Stimulated activated CD8-positive, alpha-beta memory T cell treated with anti-CD3 and anti-CD28 coated beads, Interleukin-7, amount 100 ng/mL, for 4 hours (primary cell): ENCODE results near the gene ARMH1.

ENCODE experiments used
- DNase-seq, 2 donors: peaks; one replicate each; pipeline ENCODE4 v3.0.0-alpha.2; 2020; ENCODE audit warnings: low read depth in 2 of 2

Gene ARMH1

DNA sequence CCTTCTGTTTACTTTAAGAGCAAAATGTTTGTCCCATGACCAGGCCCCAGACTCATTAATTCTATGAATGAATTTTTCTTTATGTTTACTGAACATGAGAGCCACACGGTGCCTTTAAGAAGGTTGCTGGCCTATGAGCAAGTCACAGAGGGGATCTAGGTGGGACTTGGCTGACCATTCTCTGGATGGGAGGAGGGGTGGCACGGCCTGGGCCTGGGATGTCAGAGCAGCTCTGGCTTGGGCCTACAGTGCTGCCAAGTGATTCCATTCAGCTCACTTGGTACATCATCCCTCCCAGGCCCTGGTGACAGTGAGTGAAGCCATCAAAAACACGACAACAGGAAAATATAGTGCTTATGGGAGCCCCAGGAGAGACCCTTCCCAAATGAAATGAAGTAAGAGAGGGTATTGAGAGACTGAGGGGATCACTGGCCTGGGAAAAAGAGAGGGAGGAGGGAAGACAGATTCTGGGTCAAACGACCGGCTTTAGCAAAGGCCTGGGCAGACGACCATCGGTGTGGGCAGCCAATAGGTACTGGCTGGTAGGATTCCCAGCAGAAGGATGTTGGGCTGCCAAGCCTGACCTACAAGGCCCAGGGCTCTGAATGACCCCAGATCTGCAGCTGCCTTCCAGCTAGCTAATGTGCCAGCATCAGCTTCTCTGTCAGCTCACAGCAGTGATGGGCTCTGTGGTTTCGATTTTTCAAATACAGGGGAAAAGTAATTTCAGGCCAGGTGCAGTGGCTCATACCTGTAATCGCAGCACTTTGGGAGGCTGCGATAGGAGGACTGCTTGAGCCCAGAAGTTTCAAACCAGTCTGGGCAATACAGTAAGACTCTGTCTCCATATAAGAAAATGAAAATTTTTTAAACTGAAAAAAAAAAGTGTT is 3.5 kb upstream of the ARMH1 start:
- DNase-seq = no peak

DNA sequence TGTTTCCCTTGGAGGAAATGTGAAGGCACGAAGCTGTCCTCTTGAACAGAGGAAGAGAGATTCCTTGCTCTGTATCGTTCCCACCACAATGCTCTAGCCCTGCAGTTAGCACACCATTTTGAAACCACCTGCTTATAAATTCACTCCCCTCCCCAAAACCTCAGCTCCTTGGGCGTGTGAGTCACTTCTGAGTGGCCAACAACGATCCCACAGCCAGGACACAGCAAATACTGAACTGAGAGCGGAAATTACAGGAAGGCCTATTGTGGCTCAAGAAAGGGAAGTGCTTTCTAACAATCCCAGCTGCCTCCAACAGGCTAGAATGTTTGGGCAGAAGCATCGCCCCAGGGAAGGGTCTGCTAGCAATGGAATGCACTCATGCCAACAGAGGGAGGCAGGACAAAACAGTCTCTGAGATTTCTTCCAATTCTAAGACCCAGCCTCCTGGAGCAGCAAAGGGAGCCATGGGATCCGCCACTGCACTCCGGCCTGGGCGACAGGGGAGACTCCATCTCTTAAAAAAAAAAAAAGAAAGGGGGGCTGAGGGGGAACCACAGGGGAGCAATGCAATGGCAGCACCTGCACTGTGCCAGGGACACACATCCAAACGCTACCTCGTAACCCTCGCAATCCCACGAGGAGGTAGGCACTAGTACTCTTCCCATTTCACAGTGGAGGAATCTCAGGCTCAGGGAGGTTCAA is 2.1 kb upstream of the ARMH1 start:
- DNase-seq = no peak

DNA sequence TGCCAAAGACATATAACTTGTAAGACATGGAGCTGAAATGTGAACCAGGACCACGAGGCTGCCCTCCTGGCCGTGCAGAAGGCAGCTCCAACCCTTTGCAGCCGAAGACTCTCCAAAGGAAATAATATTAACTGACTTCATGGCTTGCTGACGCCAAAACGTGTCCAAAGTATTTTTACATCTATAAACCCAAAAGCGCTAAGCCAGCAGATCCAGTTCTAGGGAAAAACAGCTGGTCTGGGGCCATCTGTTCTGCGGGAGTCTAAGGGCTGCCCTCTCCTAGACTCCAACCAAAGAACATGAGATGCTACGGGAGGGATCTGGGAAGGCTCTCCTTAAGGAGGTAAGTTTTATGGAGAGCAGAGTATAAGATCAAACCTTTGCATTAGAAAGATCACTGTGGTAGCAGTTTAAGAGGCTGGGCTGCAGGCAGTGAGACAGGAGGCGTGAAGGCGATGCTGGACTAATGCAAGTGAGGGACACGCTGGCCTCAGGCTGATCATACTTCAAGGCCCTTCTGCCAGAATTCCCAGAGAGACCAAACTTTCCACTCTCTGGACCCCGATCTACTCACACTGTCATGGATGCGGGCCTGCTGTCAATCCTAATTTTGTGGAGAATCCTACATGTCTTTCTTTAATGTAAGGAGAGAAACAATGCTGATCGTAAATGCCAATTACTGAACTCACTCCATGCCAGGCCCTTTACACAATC is 1.4 kb upstream of the ARMH1 start:
- DNase-seq = no peak

DNA sequence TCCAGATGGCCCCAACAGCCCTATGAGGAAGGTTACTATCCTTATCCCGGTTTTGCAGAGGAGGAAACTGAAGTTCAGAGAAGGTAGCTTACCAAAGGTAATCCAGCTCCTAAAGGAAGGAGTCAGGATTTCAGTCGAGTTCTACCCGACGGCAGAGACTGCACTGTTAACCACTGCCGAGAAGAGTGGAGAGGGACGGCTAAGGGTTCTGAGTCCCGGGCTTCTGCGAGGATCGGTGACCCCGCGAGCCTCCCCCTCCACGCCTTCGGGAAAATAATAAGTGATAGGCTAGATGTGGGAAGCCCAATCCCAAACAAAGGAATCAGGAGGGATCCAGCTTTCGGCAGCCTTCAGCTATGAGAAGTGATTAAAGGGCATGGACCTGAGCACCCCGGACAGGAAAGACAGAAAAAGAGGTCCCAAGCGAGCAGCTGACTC is 820 bp upstream of the ARMH1 start:
- DNase-seq = no peak

DNA sequence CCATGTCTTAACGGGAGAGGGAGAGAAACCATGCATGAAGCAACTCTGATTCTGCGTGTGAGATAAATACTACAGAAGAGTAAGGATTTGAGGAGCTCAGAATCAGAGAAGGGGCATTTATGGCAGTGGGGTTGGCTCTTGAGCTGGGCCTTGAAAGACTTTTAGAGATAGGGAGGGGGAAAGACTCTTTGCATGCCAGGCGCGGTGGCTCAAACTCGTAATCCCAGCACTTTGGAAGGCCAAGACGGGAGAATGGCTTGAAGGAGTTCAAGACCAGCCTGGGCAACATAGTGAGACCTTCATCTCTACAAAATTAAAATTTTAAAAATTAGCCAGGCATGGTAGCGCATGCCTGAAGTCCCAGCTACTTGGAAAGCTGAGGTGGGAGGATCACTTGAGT is 672 bp downstream of the ARMH1 start:
- DNase-seq = no peak

DNA sequence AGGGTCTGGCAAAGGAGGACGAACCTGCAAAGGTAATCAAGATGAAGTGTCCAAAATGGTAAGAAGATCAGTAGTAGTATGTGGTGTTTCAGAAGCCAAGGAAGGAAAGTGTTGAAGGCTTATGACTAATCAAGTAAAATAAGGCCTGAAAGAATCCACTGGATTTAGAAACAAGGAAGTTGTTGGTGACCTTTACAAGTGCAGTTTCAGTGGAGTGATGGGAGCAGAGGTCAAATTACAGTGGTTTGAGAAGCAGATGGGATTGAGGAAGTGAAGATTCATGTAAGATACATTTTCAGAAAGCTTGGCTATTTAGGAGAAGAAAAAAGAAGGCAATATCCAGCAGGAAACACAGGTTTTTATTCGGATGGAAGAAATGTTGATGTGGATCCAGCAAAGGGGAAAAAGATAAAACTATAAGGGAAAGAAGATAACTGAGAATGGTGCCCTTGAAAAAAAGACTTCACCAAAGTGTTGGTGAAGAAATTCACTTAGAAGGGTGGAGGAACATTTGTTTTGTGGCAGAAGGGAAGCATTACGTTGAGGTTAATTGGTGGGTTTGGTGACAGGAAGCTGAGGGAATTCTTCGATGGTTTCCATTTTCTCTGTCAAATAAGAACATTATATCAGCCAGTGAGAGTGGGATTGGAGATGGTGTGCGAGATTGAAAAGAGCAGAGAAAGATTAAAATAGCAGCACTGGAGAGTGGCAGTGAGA is 2.1 kb downstream of the ARMH1 start:
- DNase-seq = no peak

DNA sequence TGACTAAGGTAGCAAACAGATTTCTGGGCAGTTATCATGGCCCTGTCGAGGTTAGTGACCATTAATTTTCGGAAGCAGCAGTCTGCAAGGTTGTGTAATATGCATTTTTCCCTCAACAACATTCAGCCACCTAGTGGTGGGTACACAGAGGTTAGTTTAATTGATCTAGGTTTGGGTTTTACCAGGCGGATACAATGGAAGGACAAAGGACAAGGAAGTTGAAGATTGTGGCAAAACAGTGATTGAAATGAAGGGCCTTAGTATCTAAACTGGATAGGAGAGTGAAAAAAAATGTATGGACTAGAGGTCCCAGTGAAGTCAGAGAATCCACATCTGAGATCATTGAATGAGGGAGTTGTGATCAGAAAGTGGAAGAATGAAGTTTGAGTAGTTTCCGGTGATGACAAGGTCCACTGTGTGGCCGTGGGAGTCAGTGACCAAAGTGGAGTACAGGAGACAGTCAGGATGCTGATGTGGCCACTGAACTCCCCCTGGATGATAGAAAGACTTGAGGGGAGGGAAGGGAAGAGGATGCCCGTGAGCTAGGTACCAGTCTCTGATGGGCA is 2.8 kb downstream of the ARMH1 start:
- no peak for DNase-seq

DNA sequence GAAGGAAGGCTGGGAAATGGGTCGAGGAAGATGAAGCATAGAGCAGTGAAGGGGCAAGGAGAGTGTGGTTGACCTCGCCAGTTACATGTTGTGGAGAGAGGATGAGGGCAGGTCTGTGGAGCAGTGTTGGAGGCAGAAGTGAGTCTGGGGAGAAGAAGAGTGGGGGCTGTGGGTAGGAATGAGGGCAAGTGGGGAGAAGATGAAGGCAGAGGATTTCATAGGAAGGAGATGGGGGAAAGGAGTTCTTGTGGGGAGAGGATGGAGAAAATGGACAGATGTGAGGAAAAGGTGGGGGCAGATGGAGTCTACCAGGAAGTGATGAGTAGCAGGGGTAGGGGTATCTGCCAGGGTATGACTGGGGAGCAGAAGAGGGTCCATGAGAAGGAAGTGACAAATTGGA is 3.6 kb downstream of the ARMH1 start:
- no peak for DNase-seq

DNA sequence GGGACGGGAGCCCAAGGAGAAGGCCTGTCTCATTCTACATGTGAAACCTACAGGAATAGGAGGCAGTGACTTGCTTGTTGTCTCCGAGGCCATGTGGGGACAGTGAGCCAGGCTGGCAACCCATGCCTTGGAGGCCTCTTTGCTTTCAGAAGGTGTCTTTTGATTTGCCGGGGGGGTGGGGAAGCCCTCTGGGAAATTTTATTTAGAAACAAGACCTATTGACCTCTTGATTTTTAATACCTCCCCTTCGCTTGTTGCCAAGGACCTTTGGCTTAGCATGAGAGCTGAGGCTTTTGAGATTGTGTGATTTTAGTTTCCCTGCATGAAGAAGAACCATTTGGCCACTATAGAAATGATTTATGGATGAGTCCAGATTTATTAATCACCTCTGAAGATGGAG is 4.1 kb downstream of the ARMH1 start:
- no peak for DNase-seq

DNA sequence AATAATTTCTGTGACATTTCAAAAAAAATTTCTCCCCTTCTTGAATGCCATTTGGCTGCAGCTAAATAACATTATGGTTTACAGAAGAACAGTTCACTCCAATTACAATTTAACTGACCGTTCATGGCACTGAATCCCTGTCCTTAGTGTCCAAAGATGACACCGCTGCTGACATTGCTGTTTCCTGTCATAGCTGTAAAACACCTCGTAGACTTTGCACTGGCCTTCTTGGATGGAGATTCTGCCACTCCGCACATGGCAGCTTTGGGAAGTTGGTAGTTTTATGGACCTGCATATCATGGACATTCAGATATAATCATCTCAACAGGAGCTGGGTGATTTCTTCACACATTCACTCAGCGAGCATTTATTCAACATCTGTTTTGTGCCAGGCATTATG is 5.0 kb downstream of the ARMH1 start:
- DNase-seq = no peak

DNA sequence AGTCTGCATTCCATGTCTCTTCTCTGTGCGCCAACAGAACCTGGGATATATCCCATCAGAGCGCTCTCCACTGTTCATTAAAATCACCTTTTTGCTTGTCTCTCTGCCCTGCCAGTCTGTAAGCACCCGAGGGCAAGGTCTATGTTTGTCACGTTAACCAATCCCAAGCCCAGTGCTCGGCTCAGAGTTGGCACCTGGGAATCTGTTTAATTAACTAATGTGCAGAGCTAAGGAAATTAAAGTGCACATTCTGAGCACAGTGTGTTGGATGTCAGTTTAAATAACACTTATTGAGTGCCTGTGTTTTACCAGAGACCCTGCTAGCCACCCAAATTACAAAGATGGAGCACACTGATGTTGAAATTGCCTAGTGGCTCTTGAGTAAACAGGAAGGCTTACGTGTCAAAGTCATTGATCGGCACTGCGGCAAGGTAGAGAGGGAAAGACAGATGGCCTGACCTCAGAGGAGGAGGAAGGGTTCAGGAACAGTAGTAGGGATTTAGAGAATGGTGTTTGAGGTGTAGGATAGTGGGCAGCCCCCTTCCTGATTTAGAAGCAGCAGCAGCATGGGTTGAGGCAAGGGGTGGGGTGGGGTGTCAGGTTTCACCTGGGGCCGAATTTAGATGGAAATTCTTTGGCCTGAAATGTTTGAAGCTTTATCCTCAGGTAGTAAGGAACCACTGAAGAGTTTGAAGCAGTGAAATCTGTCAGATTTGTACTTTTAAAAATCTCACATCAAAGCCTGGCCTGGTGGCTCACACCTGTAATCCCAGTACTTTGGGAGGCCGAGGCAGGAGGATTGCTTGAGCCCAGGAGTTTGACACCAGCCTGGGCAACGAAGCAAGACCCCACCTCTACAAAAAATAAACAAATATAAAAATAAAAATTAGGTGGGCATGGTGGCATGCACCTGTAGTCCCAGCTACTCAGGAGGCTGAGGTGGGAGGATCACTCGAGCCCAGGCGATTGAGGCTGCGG is 7.7 kb downstream of the ARMH1 start:
- DNase-seq = no peak

DNA sequence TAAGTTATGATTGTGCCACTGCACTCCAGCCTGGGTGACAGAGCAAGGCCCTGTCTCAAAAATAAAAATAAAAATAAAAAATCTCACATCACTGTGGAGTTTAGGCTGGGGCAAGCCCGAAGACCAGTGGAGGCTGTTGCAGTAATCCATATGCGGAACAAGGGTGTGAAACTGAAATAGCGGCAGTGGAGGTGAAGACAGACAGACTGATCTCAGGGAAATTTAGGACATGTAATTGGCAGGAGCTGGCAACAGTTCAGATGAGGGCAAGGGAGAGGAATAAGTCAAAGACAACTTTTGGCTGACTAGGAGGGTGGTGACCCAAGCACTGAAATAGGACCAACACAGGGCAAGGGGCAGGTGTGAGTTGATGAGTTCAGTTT is 8.4 kb downstream of the ARMH1 start:
- DNase-seq = no peak

DNA sequence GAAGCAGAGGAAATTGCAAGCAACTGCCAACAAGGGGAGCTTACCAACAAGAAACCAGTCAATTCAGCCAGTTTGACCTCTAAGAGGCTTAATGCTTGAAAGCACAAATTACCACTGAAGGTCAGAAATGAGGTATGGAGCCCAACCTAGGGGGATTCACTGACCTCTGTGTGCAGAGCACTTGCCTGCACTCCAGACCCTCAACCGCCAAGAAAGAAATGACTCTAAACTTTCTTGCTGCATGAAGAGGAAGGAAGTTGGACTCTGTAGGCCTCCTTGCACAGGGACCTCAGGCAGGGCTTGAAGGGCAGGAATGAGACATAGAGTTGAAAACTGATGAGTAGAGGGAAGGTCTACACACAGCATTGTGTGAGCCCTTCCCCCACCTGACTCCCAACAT is 10.0 kb downstream of the ARMH1 start:
- DNase-seq = no peak

DNA sequence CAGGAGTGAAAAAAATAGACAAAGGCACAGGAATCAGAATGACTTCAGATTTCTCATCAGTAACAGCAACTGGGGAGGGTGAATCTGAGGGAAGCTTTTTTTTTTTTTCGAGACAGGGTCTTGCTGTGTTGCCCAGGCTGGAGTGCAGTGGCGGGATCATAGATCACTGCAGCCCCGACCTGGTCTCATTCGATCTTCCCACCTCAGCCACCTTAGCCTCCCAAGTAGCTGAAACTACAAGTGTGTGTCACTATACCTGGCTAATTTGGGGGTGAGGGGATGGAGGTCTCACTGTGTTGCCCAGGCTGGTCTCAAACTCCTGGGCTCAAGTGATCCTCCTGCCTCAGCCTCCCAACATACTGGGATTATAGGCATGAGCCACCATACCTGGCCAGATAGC is 10.7 kb downstream of the ARMH1 start:
- no peak for DNase-seq

DNA sequence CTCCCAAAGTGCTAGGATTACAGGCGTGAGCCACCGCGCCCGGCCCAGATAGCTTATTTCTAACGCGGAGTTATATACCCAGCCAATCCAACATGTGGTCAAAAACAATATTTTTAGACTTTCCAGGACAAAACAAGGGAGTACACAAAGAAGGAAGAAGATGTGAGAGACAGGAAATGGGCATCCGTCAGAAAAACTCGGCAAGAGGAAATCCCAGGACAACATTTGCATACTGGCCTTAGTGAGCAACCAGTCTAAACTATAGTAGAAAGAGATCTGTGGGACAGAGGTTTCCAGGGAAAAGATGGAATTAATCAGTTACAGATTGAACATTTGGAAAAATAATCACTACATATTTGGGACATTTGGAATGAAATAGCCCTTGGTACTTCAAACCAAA is 11.4 kb downstream of the ARMH1 start:
- no peak for DNase-seq

DNA sequence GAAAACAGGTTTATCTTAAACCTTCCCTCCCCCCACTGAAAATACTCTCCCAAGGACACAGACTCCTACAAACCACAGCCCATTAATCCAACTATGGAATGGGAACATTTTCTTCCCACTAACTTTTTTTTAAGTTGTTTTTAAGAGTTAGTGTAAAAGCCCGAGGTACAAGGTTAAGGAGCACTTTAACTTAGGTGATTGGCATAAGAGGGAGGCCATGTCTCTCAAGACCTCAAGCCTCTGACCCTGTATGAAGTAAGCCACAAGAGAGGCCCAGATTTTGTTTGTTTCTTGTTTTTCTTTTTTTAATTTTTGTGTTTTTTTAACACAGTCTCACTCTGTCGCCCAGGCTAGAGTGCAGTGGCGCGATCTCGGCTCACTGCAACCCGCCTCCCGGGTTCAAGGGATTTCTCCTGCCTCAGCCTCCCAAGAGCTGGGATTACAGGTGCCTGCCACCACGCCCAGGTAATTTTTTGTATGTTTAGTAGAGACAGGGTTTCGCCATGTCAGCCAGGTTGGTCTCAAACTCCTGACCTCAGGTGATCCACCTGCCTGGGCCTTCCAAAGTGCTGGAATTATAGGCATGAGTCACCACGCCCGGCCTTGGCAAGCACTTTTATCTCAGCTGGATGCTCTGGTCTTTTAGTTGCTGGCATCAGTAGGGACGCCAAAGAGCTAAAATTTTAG is 14.4 kb downstream of the ARMH1 start:
- no peak for DNase-seq

DNA sequence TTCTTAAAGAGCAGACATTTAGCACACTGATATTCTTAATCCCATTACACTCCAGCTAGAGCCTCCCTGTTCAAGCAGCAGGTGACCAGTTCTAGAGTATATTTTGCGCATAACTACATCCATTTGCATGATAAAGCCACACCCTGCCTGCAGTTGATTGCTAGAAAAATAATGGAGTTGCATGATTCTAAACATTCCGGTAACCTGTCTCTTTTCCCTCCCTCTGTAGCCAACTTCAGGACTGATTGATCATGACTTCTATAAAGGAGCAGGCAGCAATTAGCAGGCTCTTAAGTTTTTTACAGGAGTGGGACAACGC is 14.9 kb downstream of the ARMH1 start:
- DNase-seq = no peak

DNA sequence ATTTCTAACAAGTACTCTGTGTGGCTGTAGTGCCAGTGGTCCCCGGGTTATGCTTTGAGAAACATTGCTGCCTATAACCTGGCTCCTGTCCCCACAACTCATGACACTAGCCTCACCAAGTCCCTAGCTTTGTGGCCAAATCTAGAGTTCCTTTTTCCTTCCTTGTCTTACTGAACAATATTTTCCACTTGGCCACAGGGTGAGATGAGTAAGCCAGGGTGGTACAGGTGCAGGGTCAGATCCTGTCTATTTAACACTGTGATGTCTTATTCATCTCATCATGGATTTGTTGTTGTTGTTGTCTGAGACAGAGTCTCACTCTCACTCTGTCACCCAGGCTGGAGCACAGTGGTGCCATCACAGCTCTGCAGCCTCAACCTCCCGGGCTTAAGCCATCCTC is 18.6 kb downstream of the ARMH1 start:
- DNase-seq = no peak

DNA sequence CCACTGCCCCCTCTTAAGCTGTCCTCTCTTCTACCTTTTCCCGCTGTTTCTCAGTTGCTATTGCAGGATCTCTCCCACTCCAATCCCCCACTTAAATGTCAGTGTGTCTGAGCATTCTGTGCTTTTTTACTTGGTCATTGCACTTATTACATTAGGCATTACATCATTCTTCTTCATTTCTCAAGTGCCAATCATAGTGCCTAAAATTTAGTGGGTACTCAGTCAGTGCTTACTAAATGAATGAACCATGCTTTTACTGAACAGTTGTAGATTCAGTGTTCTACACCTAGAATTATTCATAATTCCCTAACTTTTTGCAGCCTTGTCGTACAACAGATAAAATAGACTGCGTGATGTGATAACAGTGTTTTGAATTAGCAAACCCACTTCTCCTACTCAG is 19.4 kb downstream of the ARMH1 start:
- DNase-seq = no peak

DNA sequence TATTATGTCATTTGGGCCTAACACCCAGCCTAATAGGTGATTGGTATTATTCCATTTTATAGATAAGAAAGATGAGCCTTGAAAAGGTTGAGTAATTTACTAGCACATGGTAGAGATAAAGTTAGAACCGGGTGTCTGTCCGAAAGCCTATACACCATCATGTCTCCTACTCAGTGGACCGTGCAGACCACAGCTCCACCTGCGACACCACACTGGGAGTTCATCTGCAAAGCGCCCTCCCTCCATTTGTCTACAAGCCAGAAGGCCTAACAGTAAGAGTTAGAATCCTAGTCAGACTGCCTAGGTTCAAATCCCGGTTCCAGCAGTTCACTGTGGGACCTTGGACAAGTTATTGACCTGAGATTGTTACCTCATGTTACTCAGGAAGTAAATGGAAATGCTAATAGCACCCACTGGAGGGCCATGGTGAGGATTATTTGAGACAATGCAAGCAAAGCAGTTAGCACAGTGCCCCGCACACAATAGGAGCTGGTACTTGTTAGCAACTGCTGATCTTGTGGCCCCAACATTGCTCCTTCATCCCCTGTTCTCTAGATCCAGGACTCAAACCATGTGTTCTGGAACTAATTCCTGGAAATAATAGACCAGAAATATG is 20.5 kb downstream of the ARMH1 start:
- no peak for DNase-seq
